ENCODE measurements around the gene FRMPD4. TPM values are rescaled to one million over a fixed set of nuclear protein-coding genes. Genes with fewer than 3 reads are reported as not detected.

FRMPD4 gene
- total RNA-seq, 1 experiment from 2014 or later, result 1.4 TPM

DNA sequence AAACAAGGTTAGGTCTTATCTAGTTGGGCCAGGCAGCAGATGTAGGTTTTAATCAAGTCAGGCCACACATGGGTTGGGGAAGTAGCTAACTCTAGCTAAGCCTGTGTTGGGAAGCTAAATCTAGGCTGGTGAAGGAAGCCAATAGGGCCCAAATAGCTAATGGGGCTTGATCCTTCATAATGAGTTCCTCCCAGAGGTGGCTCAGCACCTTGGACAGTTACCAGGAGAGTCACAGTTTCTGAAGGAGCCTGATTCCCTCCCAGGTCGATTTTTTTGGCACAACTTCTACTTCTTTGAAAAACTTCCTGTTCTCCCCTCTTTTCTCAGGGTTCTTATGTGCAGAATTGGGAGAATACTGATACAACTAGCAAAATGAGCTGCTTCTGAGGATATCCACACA, 410.5 kb downstream of the FRMPD4 start (continued):
- TF ChIP-seq, protein P1, sequence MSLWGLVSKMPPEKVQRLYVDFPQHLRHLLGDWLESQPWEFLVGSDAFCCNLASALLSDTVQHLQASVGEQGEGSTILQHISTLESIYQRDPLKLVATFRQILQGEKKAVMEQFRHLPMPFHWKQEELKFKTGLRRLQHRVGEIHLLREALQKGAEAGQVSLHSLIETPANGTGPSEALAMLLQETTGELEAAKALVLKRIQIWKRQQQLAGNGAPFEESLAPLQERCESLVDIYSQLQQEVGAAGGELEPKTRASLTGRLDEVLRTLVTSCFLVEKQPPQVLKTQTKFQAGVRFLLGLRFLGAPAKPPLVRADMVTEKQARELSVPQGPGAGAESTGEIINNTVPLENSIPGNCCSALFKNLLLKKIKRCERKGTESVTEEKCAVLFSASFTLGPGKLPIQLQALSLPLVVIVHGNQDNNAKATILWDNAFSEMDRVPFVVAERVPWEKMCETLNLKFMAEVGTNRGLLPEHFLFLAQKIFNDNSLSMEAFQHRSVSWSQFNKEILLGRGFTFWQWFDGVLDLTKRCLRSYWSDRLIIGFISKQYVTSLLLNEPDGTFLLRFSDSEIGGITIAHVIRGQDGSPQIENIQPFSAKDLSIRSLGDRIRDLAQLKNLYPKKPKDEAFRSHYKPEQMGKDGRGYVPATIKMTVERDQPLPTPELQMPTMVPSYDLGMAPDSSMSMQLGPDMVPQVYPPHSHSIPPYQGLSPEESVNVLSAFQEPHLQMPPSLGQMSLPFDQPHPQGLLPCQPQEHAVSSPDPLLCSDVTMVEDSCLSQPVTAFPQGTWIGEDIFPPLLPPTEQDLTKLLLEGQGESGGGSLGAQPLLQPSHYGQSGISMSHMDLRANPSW (CRISPR knock-in tag; conservative IDR thresholded peaks at IDR 0.05; ENCODE audit: low read depth), result no peak
- TF ChIP-seq RELA (CRISPR knock-in tag; IDR thresholded peaks at IDR 0.05; ENCODE audit: borderline replicate concordance), result no peak
- TF ChIP-seq ZNF396 (CRISPR knock-in tag; IDR thresholded peaks at IDR 0.05; ENCODE audit: borderline replicate concordance), result no peak
- no peak for TF ChIP-seq NR2C2 (CRISPR knock-in tag; IDR thresholded peaks at IDR 0.05)
- TF ChIP-seq OVOL2 (CRISPR knock-in tag; IDR thresholded peaks at IDR 0.05; ENCODE audit: borderline replicate concordance), result no peak

DNA sequence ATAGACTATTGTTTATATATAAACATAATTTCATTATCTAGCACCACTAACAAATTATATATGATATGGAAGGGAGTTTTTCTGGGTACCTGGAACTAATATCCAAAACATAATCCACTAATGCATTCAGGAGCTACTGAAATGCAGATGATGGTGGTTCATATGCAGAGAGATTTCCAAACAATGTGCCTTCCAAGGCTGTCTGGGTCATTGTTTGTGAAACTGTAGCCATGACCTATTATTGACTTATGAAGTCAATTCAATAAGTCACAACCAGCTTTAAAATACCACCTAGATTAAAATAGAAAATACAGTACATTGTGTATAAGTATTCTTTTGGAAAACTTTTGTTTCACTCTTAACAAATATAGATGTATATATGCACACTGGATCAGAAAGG, 415.9 kb downstream of the FRMPD4 start:
- Mint-ChIP-seq H3K36me3 (no peaks in the 10 kb centered on the region), H3K27me3 (ENCODE audit: low read depth) (no peaks in the 10 kb centered on the region), H3K9me3 (no peaks in the 10 kb centered on the region), H3K4me1 (no peaks in the 10 kb centered on the region), H3K4me3 (no peak overlapping the region), H3K27ac (no peak overlapping the region)
- TF ChIP-seq, protein P2, sequence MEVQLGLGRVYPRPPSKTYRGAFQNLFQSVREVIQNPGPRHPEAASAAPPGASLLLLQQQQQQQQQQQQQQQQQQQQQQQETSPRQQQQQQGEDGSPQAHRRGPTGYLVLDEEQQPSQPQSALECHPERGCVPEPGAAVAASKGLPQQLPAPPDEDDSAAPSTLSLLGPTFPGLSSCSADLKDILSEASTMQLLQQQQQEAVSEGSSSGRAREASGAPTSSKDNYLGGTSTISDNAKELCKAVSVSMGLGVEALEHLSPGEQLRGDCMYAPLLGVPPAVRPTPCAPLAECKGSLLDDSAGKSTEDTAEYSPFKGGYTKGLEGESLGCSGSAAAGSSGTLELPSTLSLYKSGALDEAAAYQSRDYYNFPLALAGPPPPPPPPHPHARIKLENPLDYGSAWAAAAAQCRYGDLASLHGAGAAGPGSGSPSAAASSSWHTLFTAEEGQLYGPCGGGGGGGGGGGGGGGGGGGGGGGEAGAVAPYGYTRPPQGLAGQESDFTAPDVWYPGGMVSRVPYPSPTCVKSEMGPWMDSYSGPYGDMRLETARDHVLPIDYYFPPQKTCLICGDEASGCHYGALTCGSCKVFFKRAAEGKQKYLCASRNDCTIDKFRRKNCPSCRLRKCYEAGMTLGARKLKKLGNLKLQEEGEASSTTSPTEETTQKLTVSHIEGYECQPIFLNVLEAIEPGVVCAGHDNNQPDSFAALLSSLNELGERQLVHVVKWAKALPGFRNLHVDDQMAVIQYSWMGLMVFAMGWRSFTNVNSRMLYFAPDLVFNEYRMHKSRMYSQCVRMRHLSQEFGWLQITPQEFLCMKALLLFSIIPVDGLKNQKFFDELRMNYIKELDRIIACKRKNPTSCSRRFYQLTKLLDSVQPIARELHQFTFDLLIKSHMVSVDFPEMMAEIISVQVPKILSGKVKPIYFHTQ (CRISPR knock-in tag; IDR thresholded peaks at IDR 0.05), result no peak
- no peak for TF ChIP-seq GABPB1 (CRISPR knock-in tag; IDR thresholded peaks at IDR 0.05)
- TF ChIP-seq, protein P3, sequence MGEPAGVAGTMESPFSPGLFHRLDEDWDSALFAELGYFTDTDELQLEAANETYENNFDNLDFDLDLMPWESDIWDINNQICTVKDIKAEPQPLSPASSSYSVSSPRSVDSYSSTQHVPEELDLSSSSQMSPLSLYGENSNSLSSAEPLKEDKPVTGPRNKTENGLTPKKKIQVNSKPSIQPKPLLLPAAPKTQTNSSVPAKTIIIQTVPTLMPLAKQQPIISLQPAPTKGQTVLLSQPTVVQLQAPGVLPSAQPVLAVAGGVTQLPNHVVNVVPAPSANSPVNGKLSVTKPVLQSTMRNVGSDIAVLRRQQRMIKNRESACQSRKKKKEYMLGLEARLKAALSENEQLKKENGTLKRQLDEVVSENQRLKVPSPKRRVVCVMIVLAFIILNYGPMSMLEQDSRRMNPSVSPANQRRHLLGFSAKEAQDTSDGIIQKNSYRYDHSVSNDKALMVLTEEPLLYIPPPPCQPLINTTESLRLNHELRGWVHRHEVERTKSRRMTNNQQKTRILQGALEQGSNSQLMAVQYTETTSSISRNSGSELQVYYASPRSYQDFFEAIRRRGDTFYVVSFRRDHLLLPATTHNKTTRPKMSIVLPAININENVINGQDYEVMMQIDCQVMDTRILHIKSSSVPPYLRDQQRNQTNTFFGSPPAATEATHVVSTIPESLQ (CRISPR knock-in tag; IDR thresholded peaks at IDR 0.05), result no peak
- TF ChIP-seq JUN (CRISPR knock-in tag; IDR thresholded peaks at IDR 0.05), result no peak
- TF ChIP-seq, protein P4, sequence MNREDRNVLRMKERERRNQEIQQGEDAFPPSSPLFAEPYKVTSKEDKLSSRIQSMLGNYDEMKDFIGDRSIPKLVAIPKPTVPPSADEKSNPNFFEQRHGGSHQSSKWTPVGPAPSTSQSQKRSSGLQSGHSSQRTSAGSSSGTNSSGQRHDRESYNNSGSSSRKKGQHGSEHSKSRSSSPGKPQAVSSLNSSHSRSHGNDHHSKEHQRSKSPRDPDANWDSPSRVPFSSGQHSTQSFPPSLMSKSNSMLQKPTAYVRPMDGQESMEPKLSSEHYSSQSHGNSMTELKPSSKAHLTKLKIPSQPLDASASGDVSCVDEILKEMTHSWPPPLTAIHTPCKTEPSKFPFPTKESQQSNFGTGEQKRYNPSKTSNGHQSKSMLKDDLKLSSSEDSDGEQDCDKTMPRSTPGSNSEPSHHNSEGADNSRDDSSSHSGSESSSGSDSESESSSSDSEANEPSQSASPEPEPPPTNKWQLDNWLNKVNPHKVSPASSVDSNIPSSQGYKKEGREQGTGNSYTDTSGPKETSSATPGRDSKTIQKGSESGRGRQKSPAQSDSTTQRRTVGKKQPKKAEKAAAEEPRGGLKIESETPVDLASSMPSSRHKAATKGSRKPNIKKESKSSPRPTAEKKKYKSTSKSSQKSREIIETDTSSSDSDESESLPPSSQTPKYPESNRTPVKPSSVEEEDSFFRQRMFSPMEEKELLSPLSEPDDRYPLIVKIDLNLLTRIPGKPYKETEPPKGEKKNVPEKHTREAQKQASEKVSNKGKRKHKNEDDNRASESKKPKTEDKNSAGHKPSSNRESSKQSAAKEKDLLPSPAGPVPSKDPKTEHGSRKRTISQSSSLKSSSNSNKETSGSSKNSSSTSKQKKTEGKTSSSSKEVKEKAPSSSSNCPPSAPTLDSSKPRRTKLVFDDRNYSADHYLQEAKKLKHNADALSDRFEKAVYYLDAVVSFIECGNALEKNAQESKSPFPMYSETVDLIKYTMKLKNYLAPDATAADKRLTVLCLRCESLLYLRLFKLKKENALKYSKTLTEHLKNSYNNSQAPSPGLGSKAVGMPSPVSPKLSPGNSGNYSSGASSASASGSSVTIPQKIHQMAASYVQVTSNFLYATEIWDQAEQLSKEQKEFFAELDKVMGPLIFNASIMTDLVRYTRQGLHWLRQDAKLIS (CRISPR knock-in tag; IDR thresholded peaks at IDR 0.05; ENCODE audit: borderline replicate concordance), result no peak
- TF ChIP-seq HMGA2 (CRISPR knock-in tag; IDR thresholded peaks at IDR 0.05), result no peak
- no peak for TF ChIP-seq GRHL2 (CRISPR knock-in tag; IDR thresholded peaks at IDR 0.05; ENCODE audit: insufficient replicate concordance, severe bottlenecking)
- TF ChIP-seq FOXP1 (CRISPR knock-in tag; IDR thresholded peaks at IDR 0.05; ENCODE audit: borderline replicate concordance), result no peak
- POLR2A ChIA-PET, result no interaction called here
- no peak for ATAC-seq
- no peak for DNase-seq (ENCODE audit: low spot score)
- CTCF ChIA-PET, result no interaction called here

Data from WTC11 (cell line).